Stimulated activated naive CD8-positive, alpha-beta T cell treated with anti-CD3 and anti-CD28 coated beads, Interleukin-15, amount 100 ng/mL, for 72 hours (primary cell): ENCODE results near the gene DLG2.

Experiments
- ATAC-seq: fragments of 150-1000 bp; cut with Tn5 transposase; 2 replicates; pipeline ENCODE4 v1.10.0; 2021; ENCODE audit warnings: mild to moderate bottlenecking, moderate library complexity
- DNase-seq, 2 donors: peaks; one replicate each; pipeline ENCODE4 v3.0.0; 2021 to 2022
- H3K27ac Mint-ChIP-seq, 2 donors: one replicate each; pipeline ENCODE4 v1.8.0; 2022; ENCODE audit warnings: mild to moderate bottlenecking in 2 of 2, mixed read lengths in 2 of 2, moderate library complexity in 2 of 2
- H3K27me3 Mint-ChIP-seq: one replicate; pipeline ENCODE4 v1.8.0; 2022; ENCODE audit warnings: mixed read lengths
- H3K4me1 Mint-ChIP-seq: one replicate; pipeline ENCODE4 v1.8.0; 2022; ENCODE audit warnings: mild to moderate bottlenecking, mixed read lengths
- H3K4me3 Mint-ChIP-seq, 2 donors: one replicate each; pipeline ENCODE4 v1.8.0; 2022; ENCODE audit warnings: mild to moderate bottlenecking in 2 of 2, mixed read lengths in 2 of 2, moderate library complexity in 1 of 2
- H3K9me3 Mint-ChIP-seq, 2 donors: one replicate each; pipeline ENCODE4 v1.8.0; 2022; ENCODE audit warnings: mixed read lengths in 2 of 2

DLG2 gene

DNA sequence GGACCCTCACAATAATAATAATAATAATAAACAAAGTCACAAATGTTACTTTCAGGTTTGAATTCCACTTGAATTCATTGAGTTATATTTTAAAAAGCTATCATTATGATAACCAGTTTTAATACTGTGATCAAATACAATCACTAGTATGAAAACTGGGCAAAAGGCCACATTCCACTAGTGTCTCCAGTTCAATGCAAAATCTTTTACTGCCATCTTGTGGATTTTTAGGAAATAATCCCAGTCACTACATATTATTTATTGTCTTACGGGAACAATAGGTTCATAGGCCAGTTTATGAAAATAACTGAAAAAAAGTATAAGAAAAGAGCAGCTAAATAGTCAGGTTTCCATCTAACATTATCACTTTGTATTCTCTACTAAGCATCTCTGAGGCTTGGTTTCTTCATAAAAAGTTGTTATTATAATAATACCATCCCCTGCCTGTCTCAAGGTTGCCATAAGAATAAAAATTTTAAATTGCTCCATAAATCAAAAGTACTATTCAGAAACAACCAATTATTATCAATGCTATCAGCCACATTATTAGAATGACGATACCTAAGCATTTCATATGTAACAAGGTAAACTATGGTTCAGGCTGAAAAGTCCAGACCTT lies 1807.1 kb downstream of the DLG2 start:
- H3K27me3 Mint-ChIP-seq = no peaks in the 10 kb centered on the region
- DNase-seq = no peak
- H3K9me3 Mint-ChIP-seq = no peaks in the 10 kb centered on the region
- H3K4me3 Mint-ChIP-seq = no peak overlapping the region
- no peaks in the 10 kb centered on the region for H3K4me1 Mint-ChIP-seq
- ATAC-seq = peak; percentile 57
- H3K27ac Mint-ChIP-seq = no peak overlapping the region

- H3K9me3 Mint-ChIP-seq = no peaks in the 10 kb centered on the region
- H3K4me1 Mint-ChIP-seq = no peaks in the 10 kb centered on the region
- ATAC-seq = no peak
- H3K27ac Mint-ChIP-seq = no peak overlapping the region
- H3K4me3 Mint-ChIP-seq = no peak overlapping the region
- no peak for DNase-seq
- no peaks in the 10 kb centered on the region for H3K27me3 Mint-ChIP-seq
Observed at GRCh38 chr11:83818349-83818748, 1808.8 kb downstream of the DLG2 start.

GRCh38 chr11:83816572-83817187 lies 1810.5 kb downstream of the DLG2 start:
- ATAC-seq (no peak), DNase-seq (no peak)
- Mint-ChIP-seq H3K27ac (no peak overlapping the region), H3K4me3 (no peak overlapping the region), H3K9me3 (no peaks in the 10 kb centered on the region), H3K27me3 (no peaks in the 10 kb centered on the region), H3K4me1 (no peaks in the 10 kb centered on the region)

DNA sequence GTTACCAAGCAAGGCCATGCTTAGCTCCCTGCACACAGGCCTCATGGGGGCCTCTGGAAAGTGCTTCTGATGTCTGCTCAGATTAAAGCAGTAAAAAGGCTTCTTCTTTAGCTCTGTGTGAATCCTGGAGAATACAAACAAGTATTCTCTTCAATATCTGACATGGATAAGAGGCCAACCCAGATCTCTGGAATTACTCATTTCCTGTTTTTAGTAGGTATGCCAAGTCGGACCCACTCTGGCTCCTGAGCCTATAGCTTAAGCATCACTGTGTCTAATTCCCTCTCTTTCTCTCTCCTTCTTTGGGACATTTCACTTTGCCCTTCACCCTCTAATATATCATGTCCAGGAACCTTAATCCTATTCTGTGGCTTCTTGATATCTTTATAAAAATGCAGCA lies 1811.4 kb downstream of the DLG2 start:
- Mint-ChIP-seq H3K9me3 (no peaks in the 10 kb centered on the region), H3K27me3 (no peaks in the 10 kb centered on the region), H3K4me1 (no peaks in the 10 kb centered on the region), H3K4me3 (no peak overlapping the region), H3K27ac (no peak overlapping the region)
- DNase-seq (no peak), ATAC-seq (no peak)

GRCh38 chr11:83813296-83813695 lies 1813.8 kb downstream of the DLG2 start:
- Mint-ChIP-seq H3K27ac (no peak overlapping the region), H3K4me3 (no peak overlapping the region), H3K4me1 (no peaks in the 10 kb centered on the region), H3K27me3 (peaks cover 7% of the 10 kb centered on the region), H3K9me3 (no peaks in the 10 kb centered on the region)
- ATAC-seq = no peak
- no peak for DNase-seq

- Mint-ChIP-seq H3K4me1 (no peaks in the 10 kb centered on the region), H3K27me3 (peaks cover 15% of the 10 kb centered on the region), H3K4me3 (no peak overlapping the region), H3K27ac (no peak overlapping the region), H3K9me3 (no peaks in the 10 kb centered on the region)
- ATAC-seq (no peak), DNase-seq (no peak)
Observed at GRCh38 chr11:83809274-83809673, 1817.9 kb downstream of the DLG2 start.

DNA sequence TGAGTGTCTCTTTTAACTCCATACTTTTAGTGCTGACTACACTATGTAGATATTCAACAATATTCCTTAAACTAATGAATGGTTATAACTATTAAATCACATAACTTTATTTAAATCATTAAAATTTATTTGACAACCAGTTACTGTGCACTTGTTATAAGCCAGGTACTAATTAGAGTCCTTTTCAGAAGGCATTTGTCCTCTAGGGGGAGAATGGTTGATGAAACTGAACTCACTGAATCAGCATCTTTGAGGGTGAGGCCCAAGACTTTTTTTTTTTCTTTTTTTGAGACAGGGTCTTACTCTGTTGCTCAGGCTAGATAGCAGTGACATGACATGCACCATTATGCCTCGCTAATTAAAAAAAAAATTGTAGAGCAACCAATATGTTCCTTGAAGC lies 1825.3 kb downstream of the DLG2 start:
- H3K27me3 Mint-ChIP-seq = no peaks in the 10 kb centered on the region
- DNase-seq (no peak), ATAC-seq (no peak)
- H3K27ac Mint-ChIP-seq = no peak overlapping the region
- no peaks in the 10 kb centered on the region for H3K4me1 Mint-ChIP-seq
- no peaks in the 10 kb centered on the region for H3K9me3 Mint-ChIP-seq
- H3K4me3 Mint-ChIP-seq = no peak overlapping the region

GRCh38 chr11:83793310-83793709 lies 1833.8 kb downstream of the DLG2 start:
- Mint-ChIP-seq H3K4me3 (no peak overlapping the region), H3K27me3 (no peaks in the 10 kb centered on the region), H3K4me1 (no peaks in the 10 kb centered on the region), H3K9me3 (no peaks in the 10 kb centered on the region), H3K27ac (no peak overlapping the region)
- no peak for DNase-seq
- no peak for ATAC-seq

GRCh38 chr11:83791557-83791956 lies 1835.6 kb downstream of the DLG2 start:
- Mint-ChIP-seq H3K4me1 (no peaks in the 10 kb centered on the region), H3K9me3 (no peaks in the 10 kb centered on the region), H3K27ac (no peak overlapping the region), H3K4me3 (no peak overlapping the region), H3K27me3 (no peaks in the 10 kb centered on the region)
- ATAC-seq = no peak
- DNase-seq = no peak

GRCh38 chr11:83785942-83786341 lies 1841.2 kb downstream of the DLG2 start:
- no peaks in the 10 kb centered on the region for H3K9me3 Mint-ChIP-seq
- no peak for ATAC-seq
- peaks cover 19% of the 10 kb centered on the region for H3K27me3 Mint-ChIP-seq

GRCh38 chr11:83784419-83784818 lies 1842.7 kb downstream of the DLG2 start:
- H3K4me1 Mint-ChIP-seq = no peaks in the 10 kb centered on the region
- H3K9me3 Mint-ChIP-seq = no peaks in the 10 kb centered on the region
- no peak for DNase-seq
- peaks cover 22% of the 10 kb centered on the region for H3K27me3 Mint-ChIP-seq
- no peak overlapping the region for H3K4me3 Mint-ChIP-seq
- H3K27ac Mint-ChIP-seq = no peak overlapping the region
- ATAC-seq = no peak

More at GRCh38 chr11:83785942-83786341, 1841.2 kb downstream of the DLG2 start:
- Mint-ChIP-seq H3K27ac (no peak overlapping the region), H3K4me3 (no peak overlapping the region), H3K4me1 (no peaks in the 10 kb centered on the region)
- DNase-seq = no peak

- peaks cover 22% of the 10 kb centered on the region for H3K27me3 Mint-ChIP-seq
- no peaks in the 10 kb centered on the region for H3K4me1 Mint-ChIP-seq
- H3K9me3 Mint-ChIP-seq = no peaks in the 10 kb centered on the region
- no peak overlapping the region for H3K27ac Mint-ChIP-seq
- H3K4me3 Mint-ChIP-seq = no peak overlapping the region
- ATAC-seq (no peak), DNase-seq (no peak)
Observed at GRCh38 chr11:83782329-83782728, 1844.8 kb downstream of the DLG2 start.

- no peaks in the 10 kb centered on the region for H3K9me3 Mint-ChIP-seq
- peaks cover 22% of the 10 kb centered on the region for H3K27me3 Mint-ChIP-seq
- no peaks in the 10 kb centered on the region for H3K4me1 Mint-ChIP-seq
- DNase-seq (no peak), ATAC-seq (no peak)
- H3K27ac Mint-ChIP-seq = no peak overlapping the region
- no peak overlapping the region for H3K4me3 Mint-ChIP-seq
Observed at GRCh38 chr11:83779876-83780275, 1847.3 kb downstream of the DLG2 start.

- ATAC-seq = no peak
- no peaks in the 10 kb centered on the region for H3K4me1 Mint-ChIP-seq
- H3K4me3 Mint-ChIP-seq = no peak overlapping the region
- H3K9me3 Mint-ChIP-seq = no peaks in the 10 kb centered on the region
- H3K27ac Mint-ChIP-seq = no peak overlapping the region
- no peak for DNase-seq
- peaks cover 22% of the 10 kb centered on the region for H3K27me3 Mint-ChIP-seq
Observed at GRCh38 chr11:83778596-83778995, 1848.5 kb downstream of the DLG2 start.

- DNase-seq (no peak), ATAC-seq (no peak)
- H3K27ac Mint-ChIP-seq = no peak overlapping the region
- peaks cover 9% of the 10 kb centered on the region for H3K27me3 Mint-ChIP-seq
- no peaks in the 10 kb centered on the region for H3K9me3 Mint-ChIP-seq
- no peaks in the 10 kb centered on the region for H3K4me1 Mint-ChIP-seq
- H3K4me3 Mint-ChIP-seq = no peak overlapping the region
Observed at GRCh38 chr11:83773950-83774880, 1852.9 kb downstream of the DLG2 start.

- ATAC-seq (no peak), DNase-seq (no peak)
- no peaks in the 10 kb centered on the region for H3K4me1 Mint-ChIP-seq
- H3K27ac Mint-ChIP-seq = no peak overlapping the region
- H3K9me3 Mint-ChIP-seq = no peaks in the 10 kb centered on the region
- no peak overlapping the region for H3K4me3 Mint-ChIP-seq
- peaks cover 9% of the 10 kb centered on the region for H3K27me3 Mint-ChIP-seq
Observed at GRCh38 chr11:83768489-83768888, 1858.7 kb downstream of the DLG2 start.
